T-helper 1 cell treated with Interleukin-12 subunit alpha and Interleukin-12 subunit beta and Interleukin-4 antibody, amounts not matched to agents 30 μg/mL and 1 μg/mL, for 36 hours (primary cell): ENCODE data around the gene OPRD1.
"Not testable (repeated sequence)": the region's sequence is repeated elsewhere in the genome, so short reads cannot be mapped to it uniquely, and the experiment has no call there.

Source experiments
- H3K27ac Mint-ChIP-seq: one replicate; pipeline ENCODE4 v1.8.0; 2021; ENCODE audit warnings: mild to moderate bottlenecking, mixed read lengths
- H3K27me3 Mint-ChIP-seq: one replicate; pipeline ENCODE4 v1.8.0; 2021; ENCODE audit warnings: low read depth, mixed read lengths
- H3K36me3 Mint-ChIP-seq: one replicate; pipeline ENCODE4 v1.8.0; 2021; ENCODE audit warnings: low read depth, mixed read lengths
- H3K4me1 Mint-ChIP-seq: one replicate; pipeline ENCODE4 v1.8.0; 2021; ENCODE audit warnings: low read depth, mixed read lengths
- H3K4me3 Mint-ChIP-seq: one replicate; pipeline ENCODE4 v1.8.0; 2021; ENCODE audit warnings: mild to moderate bottlenecking, moderate library complexity, mixed read lengths
- H3K9me3 Mint-ChIP-seq: one replicate; pipeline ENCODE4 v1.8.0; 2021; ENCODE audit warnings: mixed read lengths

Gene OPRD1

DNA sequence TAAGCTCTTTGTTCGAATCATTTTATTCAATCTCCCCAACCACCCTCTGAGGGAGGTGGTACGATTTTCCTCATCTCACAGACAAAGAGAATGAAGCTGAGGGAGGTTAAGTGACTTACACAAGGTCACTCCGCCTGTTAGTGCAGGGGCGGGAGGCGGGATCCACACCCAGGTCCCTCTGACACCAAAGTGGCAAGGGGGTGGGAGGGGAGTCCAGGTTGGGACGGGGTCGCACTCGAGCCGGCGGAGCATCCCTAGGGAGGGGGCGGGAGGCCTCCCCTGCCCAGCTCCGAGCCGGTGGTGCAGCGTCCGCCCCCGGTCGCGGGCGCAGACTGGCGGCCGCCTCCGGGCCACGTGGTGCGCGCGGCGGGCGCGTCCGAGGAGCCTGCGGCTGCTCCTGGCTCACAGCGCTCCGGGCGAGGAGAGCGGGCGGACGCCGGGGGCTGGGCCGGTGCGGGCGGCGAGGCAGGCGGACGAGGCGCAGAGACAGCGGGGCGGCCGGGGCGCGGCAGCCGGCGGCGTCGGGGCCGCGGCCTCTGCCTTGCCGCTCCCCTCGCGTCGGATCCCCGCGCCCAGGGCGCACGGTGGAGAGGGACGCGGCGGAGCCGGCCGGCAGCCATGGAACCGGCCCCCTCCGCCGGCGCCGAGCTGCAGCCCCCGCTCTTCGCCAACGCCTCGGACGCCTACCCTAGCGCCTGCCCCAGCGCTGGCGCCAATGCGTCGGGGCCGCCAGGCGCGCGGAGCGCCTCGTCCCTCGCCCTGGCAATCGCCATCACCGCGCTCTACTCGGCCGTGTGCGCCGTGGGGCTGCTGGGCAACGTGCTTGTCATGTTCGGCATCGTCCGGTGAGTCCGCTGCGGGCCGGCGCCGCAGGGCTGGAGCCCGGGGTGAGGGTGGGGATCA is at the start of gene OPRD1:
Gene OPRD1 (plus strand): TSS at position 405 of the 903 bp plus-strand sequence. CDS start 214 bp downstream, at position 619.
- Mint-ChIP-seq H3K4me1 (no peaks in the 10 kb centered on the region), H3K36me3 (no peaks in the 10 kb centered on the region), H3K27me3 (peaks cover 58% of the 10 kb centered on the region), H3K9me3 (no peaks in the 10 kb centered on the region), H3K27ac (no peak within 1 kb of the TSS), H3K4me3 (no peak within 1 kb of the TSS)

DNA sequence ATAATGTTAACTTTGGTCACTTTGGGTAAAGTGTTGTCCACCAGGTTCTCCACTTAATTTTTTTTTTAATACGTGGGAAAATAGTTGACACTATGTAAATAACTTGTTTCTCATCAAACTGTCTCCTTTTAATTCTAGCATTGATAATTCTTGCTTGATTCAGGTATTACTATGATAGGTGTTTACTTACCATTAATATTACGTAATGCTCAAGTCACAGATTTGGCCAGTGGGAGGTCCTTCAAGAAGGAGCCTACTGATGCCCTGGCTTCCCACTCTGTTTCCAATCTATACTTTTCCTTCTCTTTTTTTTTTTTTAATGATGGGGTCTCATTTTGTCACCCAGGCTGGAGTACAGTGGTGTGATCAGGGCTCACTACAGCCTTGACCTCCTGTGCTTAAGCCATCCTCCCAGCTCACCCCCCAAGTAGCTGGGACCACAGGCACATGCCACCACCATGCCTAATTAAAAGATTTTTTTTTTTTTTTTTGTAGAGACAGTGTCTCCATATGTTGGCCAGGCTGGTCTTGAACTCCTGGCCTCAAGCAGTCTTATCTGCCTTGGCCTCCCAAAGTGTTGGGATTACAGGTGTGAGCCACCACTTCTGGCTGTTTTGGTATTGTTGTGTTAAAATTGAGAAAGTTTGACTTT is 45.3 kb upstream of the OPRD1 start:
- Mint-ChIP-seq H3K27me3 (no peaks in the 10 kb centered on the region), H3K4me1 (peaks cover 12% of the 10 kb centered on the region), H3K9me3 (no peaks in the 10 kb centered on the region), H3K36me3 (peaks cover 25% of the 10 kb centered on the region), H3K4me3 (no peak overlapping the region), H3K27ac (no peak overlapping the region)

DNA sequence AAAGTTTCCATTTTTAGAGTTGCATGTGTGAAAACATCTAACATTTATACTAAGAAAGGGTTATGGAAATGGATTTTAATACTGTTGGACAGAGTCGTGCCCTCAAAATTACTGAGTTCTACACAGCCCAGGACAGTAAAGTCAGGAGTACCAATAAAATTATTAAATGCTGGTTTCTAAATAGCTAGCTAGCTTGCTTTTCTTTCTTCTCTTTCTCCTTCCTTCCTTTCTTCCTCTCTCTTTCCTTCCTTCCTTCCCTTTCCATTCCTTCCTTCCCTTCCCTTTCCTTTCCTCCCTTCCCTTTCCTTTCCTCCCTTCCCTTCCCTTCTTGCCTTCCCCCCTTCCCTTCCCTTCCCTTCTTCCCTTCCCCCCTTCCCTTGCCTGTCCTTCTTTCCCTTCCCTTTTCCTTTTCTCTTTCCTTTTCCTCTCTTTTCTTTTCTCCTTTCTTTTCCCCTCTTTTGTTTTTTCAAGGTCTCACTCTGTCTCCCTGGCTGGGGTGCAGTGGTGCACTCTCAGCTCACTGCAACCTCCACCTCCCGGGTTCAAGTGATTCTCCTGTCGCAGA is 41.3 kb upstream of the OPRD1 start:
- no peaks in the 10 kb centered on the region for H3K27me3 Mint-ChIP-seq
- H3K36me3 Mint-ChIP-seq, result peaks cover 24% of the 10 kb centered on the region

DNA sequence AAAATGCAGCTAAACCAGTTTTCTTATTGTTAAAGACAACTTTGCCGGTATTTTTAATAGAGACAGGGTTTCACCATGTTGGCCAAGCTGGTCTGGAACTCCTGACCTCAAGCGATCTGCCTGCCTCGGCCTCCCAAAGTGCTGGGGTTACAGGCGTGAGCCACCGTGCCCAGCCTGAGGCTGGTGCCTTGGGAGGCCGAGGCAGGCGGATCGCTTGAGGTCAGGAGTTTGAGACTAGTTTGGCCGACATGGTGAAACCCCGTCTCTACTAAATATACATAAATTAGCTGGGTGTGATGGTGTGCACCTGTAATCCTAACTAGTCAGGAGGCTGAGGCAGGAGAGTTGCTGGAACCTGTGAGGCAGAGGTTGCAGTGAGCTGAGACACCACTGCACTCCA is 40.0 kb upstream of the OPRD1 start:
- H3K4me3 Mint-ChIP-seq, H3K9me3 Mint-ChIP-seq, H3K27me3 Mint-ChIP-seq, H3K27ac Mint-ChIP-seq, H3K4me1 Mint-ChIP-seq: not testable (repeated sequence)
- peaks cover 20% of the 10 kb centered on the region for H3K36me3 Mint-ChIP-seq

More for the DNA sequence above, 41.3 kb upstream of the OPRD1 start:
- peaks cover 8% of the 10 kb centered on the region for H3K4me1 Mint-ChIP-seq
- H3K4me3 Mint-ChIP-seq, result no peak overlapping the region
- H3K27ac Mint-ChIP-seq, result peak overlapping the region; percentile 49
- H3K9me3 Mint-ChIP-seq, result no peaks in the 10 kb centered on the region

DNA sequence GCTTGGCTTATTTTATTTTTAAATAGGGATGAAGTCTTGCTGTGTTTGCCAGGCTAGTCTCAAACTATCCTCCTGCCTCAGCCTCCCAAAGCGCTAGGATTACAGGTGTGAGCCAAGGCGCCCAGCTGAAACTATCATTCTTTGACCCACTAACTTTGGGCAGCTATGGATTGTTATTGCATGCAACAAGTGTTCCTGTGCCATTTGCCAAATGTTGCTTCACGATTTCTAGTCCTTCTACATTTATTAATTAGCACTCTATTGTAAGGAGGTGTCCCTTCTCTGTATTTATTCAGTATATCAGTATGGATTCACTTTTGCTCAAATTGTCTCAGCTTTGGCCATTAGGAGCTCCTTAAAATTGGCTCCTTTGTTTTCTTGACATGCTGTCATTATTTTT is 38.9 kb upstream of the OPRD1 start:
- Mint-ChIP-seq H3K27ac (no peak overlapping the region), H3K27me3 (no peaks in the 10 kb centered on the region), H3K4me1 (peaks cover 4% of the 10 kb centered on the region), H3K4me3 (no peak overlapping the region), H3K36me3 (peaks cover 19% of the 10 kb centered on the region), H3K9me3 (no peaks in the 10 kb centered on the region)

DNA sequence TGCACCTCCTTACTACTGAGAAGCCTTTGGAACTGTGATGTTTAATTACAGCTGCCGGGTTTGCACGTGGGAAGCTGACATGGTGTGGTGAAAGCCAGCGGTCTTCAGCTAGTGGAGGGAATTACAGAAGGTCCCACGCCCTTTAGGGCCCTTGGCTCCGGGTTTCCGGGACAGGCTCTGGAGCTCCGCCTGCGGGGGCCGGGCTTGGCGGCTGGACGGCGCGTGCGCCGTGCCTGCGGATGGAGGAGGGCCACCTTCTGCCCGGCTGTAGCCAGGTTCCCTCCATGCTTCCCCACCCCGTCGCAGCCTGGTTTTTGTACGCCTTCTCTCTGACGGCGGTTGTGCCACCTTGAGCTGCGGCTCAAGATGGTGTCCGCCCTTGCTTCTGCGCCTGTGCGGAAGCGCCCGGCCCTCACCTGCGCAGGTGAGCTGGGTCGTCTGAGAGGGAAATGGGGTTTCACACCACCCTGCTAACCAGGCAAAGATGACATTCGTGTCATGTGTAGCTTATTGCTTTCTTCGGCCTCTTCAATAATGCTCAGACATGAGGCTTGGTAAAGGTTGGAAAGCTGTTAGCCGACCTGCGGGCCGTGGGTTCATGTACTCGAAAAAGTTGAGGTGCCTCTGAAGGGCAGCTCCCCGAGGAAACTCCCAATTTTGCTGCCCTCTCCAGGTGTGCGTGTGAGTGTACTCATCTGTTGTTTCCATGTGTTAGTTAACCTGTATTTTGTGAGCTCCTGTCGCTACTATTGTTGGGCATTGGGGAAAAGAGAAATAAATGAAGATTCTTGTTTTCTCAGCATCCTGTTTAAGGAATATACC is 36.6 kb upstream of the OPRD1 start:
- H3K27me3 Mint-ChIP-seq, result no peaks in the 10 kb centered on the region
- H3K4me3 Mint-ChIP-seq, result peak overlapping the region; percentile 63
- H3K4me1 Mint-ChIP-seq, result peaks cover 6% of the 10 kb centered on the region
- peaks cover 7% of the 10 kb centered on the region for H3K36me3 Mint-ChIP-seq
- H3K27ac Mint-ChIP-seq, result peak overlapping the region; percentile 69
- no peaks in the 10 kb centered on the region for H3K9me3 Mint-ChIP-seq

DNA sequence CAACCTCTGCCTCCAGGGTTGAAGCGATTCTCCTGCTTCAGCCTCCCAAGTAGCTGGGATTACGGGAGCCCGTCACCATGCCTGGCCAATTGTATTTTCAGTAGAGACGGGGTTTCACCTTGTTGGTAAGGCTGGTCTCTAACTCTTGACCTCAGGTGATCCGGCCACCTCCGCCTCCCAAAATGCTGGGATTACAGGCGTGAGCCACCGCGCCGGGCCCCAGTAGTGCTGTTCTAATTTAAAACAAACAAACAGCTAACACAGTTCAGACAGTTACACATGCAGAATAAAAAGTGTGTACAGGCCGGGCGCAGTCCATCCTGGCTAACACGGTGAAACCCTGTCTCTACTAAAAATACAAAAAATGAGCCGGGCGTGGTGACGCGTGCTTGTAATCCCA is 35.6 kb upstream of the OPRD1 start:
- peaks cover 5% of the 10 kb centered on the region for H3K36me3 Mint-ChIP-seq
- peaks cover 6% of the 10 kb centered on the region for H3K4me1 Mint-ChIP-seq
- no peaks in the 10 kb centered on the region for H3K9me3 Mint-ChIP-seq
- H3K27me3 Mint-ChIP-seq, result no peaks in the 10 kb centered on the region
- no peak overlapping the region for H3K27ac Mint-ChIP-seq
- no peak overlapping the region for H3K4me3 Mint-ChIP-seq

DNA sequence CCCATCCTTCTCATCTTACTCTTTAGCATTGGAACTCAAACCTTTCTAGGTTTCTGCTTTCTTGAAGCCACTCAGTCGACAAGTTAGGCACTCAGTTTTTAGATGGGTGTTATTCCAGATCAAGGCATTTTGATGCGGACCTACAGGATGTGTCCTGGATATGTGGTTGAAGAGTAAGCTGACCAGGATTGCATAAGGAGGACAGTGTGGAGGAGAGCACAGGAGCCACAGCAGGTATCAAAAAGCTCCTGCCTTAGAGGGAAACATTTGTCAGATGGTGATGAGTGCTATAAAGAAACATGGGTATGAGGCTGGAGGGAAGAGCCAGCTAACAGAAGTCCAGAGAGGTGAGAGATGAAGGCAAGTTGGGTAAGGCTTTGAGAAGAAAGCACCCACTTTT is 33.9 kb upstream of the OPRD1 start:
- H3K4me3 Mint-ChIP-seq, result no peak overlapping the region
- no peaks in the 10 kb centered on the region for H3K27me3 Mint-ChIP-seq
- peaks cover 6% of the 10 kb centered on the region for H3K4me1 Mint-ChIP-seq
- no peaks in the 10 kb centered on the region for H3K9me3 Mint-ChIP-seq
- H3K36me3 Mint-ChIP-seq, result peaks cover 3% of the 10 kb centered on the region
- H3K27ac Mint-ChIP-seq, result no peak overlapping the region

DNA sequence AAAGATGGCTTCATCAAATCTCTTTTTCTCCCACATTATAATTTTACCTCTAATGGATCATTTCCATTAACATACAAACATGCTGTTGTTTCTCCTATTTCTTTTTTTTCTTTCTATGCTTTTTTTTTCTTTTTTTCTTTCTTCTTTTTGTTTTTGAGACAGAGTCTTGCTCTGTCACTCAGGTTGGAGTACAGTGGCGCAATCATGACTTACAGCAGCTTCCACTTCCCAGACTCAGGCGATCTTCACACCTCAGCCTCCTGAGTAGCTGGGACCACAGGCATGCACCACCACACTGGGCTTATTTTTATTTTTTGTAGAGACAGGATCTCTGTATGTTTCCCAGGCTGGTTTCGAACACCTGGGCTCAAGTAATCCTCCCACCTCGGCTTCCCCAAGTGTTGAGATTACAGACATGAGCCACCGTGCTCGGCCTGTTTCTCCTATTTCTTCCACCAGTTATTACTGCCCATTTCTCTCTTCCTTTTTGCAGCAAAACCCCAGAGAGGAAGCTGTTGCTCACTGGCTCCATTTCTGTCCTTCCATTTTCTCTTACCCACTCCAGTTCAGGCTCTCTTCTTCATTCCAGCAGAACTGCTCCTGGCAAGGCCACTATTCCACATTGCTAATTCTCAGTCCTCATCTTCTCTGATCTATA is 32.1 kb upstream of the OPRD1 start:
- Mint-ChIP-seq H3K4me3 (no peak overlapping the region), H3K4me1 (peaks cover 4% of the 10 kb centered on the region), H3K9me3 (no peaks in the 10 kb centered on the region), H3K27ac (no peak overlapping the region), H3K27me3 (no peaks in the 10 kb centered on the region), H3K36me3 (no peaks in the 10 kb centered on the region)

DNA sequence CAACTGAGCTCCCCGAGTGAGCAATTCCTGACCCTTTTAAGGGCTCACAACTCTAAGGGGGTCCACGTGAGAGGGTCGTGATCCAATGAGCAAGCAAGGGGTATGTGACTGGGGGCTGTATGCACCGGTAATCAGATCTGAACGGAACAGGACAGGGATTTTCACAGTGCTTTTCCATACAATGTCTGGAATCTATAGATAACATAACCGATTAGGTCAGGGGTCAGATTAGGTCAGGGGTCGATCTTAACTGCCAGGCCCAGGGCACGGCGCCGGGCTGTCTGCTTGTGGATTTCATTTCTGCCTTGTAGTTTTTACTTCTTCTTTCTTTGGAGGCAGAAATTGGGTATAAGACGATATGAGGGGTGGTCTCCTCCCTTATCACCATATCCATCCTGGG is 30.7 kb upstream of the OPRD1 start:
- H3K27me3 Mint-ChIP-seq, result peaks cover 4% of the 10 kb centered on the region
- no peaks in the 10 kb centered on the region for H3K36me3 Mint-ChIP-seq

DNA sequence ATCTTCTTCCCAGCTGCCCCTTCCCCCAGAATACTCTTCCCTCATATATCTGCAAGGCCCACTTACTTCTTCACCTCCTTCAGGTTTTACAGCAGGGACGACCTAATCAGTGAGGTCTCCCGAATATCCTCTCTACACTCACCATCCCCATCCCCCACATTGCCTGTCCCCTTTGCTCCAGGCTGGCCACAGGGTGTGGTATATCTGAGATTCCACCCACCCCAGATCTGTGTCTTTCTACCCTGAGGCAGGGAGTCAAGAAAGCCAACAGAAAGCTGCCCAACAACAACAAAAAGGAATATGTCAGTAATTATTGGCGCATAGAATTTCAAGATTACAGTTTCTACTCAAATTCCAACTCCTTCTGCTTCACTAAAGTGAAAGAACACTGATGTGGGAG is 30.0 kb upstream of the OPRD1 start:
- Mint-ChIP-seq H3K27ac (no peak overlapping the region), H3K4me3 (no peak overlapping the region), H3K4me1 (peaks cover 9% of the 10 kb centered on the region), H3K9me3 (no peaks in the 10 kb centered on the region), H3K36me3 (no peaks in the 10 kb centered on the region), H3K27me3 (peaks cover 4% of the 10 kb centered on the region)

More for the DNA sequence above, 30.7 kb upstream of the OPRD1 start:
- Mint-ChIP-seq H3K27ac (no peak overlapping the region), H3K9me3 (no peaks in the 10 kb centered on the region), H3K4me3 (no peak overlapping the region), H3K4me1 (peaks cover 9% of the 10 kb centered on the region)

DNA sequence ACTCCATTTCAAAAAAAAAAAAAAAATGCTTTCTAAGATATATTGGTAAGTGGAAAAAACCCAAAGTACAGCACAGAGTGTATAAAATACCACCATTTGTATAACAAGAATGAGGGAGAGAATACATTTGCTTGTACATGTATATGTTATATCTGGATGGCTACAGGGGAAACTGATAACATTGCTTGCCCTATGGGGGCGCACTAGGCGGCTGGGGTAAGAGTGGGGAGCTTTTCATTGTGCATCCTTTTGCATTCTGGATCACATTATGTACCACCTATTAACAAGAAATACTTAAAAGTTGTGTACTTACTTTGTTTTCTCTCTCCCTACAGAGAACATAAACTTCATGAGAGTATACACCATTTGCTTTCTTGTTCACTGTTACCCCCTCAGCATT is 28.6 kb upstream of the OPRD1 start:
- Mint-ChIP-seq H3K36me3 (no peaks in the 10 kb centered on the region), H3K4me1 (peaks cover 9% of the 10 kb centered on the region), H3K27me3 (peaks cover 4% of the 10 kb centered on the region), H3K27ac (no peak overlapping the region), H3K4me3 (no peak overlapping the region), H3K9me3 (no peaks in the 10 kb centered on the region)

DNA sequence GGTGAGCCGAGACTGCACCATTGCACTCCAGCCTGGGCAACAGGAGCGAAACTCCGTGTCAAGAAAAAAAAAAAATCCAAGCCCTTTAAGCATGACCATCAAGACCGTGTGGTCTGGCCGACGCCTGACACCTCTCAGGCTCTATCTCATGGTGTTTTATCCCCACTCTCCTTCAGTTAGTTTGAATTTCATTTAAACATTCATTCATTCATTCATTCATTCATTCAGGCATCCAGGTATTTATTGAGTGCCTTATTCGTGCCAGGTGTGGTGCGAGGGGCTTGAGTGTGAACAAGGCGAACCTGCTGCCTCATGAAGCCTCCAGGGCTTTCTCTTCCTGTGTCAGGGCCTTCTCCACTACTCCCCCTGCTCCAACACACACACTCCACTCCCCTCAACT is 22.6 kb upstream of the OPRD1 start:
- H3K9me3 Mint-ChIP-seq, result no peaks in the 10 kb centered on the region
- H3K36me3 Mint-ChIP-seq, result no peaks in the 10 kb centered on the region
- no peak overlapping the region for H3K4me3 Mint-ChIP-seq
- peaks cover 15% of the 10 kb centered on the region for H3K27me3 Mint-ChIP-seq
- H3K4me1 Mint-ChIP-seq, result peaks cover 7% of the 10 kb centered on the region
- H3K27ac Mint-ChIP-seq, result no peak overlapping the region

DNA sequence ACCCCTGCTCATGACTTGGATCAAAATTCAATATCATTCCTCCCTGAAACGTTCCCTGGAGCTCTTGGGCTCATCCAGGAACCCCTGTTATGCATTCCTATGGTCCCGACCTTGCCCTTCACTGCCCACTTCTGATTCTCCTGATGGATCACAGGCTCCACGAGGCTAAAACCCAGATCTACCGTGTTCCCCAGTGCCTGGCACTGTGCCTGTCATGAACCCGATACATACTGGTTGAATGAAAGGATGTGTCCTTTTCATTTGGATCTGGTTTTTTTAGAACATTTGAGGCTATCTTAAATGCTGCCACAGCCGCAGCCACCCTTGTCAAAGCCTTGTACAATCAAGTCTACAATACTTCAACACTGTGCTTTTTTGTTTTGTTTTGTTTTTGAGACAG is 22.2 kb upstream of the OPRD1 start:
- H3K36me3 Mint-ChIP-seq, result no peaks in the 10 kb centered on the region
- H3K4me1 Mint-ChIP-seq, result peaks cover 7% of the 10 kb centered on the region
- no peak overlapping the region for H3K4me3 Mint-ChIP-seq
- peaks cover 15% of the 10 kb centered on the region for H3K27me3 Mint-ChIP-seq
- no peaks in the 10 kb centered on the region for H3K9me3 Mint-ChIP-seq
- no peak overlapping the region for H3K27ac Mint-ChIP-seq
